A549 treated with DMSO at 1 μM for 4 hours (cell line): ENCODE results near the gene PRPH. TPM values are rescaled to one million over a fixed set of nuclear protein-coding genes. Genes with fewer than 3 reads are reported as not detected.

Experiments
- total RNA-seq: library from RNA; stranded (reverse); fragments of 200-300 nt; extraction: Qiagen RNA extraction; gene quantifications from 5 replicates; pipeline ENCODE4 v1.2.3, GENCODE V29; 2022; ENCODE audit warnings: low read depth

PRPH gene
- 0.52 to 1.2 TPM (median 0.83 TPM) in 5 replicates for total RNA-seq

DNA sequence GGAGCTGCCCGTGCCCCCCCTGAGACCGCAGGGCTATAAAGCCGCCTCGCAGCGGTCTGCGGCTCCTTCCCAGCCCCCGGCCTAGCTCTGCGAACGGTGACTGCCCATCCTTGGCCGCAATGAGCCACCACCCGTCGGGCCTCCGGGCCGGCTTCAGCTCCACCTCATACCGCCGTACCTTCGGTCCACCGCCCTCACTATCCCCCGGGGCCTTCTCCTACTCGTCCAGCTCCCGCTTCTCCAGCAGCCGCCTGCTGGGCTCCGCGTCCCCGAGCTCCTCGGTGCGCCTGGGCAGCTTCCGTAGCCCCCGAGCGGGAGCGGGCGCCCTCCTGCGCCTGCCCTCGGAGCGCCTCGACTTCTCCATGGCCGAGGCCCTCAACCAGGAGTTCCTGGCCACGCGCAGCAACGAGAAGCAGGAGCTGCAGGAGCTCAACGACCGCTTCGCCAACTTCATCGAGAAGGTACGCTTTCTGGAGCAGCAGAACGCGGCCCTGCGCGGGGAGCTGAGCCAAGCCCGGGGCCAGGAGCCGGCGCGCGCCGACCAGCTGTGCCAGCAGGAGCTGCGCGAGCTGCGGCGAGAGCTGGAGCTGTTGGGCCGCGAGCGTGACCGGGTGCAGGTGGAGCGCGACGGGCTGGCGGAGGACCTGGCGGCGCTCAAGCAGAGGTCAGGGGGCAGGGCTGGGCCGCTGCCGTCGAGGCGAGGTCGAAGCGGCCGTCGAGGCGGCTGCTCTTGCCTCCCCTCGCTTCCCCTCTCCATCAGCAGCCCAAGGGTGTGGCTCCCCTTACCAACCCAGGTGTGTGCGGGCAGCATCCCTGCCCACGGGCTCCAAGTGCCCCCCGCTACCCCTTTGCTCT is at the start of gene PRPH:
TSS of gene PRPH (plus strand) at position 66 of the 855 bp plus-strand sequence. CDS start at position 120, 54 bp downstream.

DNA sequence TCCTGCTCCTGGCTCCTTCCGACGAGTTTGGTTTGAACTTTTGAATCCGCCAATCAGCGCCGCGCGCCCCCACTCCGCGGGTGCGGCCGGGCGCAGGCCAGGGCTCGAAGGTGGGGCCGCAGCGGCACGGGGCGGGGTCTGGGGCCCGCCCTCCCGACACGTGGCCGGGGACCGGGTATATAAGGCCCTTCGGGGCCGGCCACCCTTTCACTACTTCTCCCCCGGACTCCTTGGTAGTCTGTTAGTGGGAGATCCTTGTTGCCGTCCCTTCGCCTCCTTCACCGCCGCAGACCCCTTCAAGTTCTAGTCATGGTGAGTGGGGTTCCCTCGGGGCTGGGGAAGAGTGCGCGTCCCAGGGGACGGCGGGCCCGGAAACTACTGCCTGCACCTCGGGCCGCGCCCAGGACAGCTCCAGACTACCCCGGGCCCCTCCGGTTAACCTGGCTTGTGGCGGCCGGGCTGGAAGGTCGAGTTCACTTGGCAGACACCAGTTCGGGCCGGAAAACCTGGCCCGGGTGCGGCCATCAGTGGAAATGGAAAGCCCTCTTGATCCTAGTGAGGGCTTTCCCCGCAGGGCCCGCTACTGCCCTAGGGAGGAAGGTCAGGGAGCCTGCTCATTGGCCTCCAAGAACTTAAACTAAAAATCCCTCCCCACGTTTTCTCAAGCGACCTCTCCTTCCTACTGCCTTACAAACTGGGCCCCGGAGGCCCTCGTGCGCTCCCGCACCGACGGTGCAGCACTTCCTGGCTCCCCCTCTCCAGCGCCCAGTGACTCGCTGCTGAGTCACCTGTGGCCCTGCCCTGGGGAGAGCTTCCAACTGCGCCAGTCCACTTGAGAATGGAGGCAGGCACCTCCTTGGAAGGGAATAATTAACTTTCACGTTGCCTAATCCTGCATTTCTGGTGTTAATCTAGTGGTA is 29.8 kb upstream of the PRPH start, which contains the start of gene TUBA1C:
TSS of gene TUBA1C (plus strand) at position 210 of the 920 bp plus-strand sequence. CDS start at position 310, 100 bp downstream.

DNA sequence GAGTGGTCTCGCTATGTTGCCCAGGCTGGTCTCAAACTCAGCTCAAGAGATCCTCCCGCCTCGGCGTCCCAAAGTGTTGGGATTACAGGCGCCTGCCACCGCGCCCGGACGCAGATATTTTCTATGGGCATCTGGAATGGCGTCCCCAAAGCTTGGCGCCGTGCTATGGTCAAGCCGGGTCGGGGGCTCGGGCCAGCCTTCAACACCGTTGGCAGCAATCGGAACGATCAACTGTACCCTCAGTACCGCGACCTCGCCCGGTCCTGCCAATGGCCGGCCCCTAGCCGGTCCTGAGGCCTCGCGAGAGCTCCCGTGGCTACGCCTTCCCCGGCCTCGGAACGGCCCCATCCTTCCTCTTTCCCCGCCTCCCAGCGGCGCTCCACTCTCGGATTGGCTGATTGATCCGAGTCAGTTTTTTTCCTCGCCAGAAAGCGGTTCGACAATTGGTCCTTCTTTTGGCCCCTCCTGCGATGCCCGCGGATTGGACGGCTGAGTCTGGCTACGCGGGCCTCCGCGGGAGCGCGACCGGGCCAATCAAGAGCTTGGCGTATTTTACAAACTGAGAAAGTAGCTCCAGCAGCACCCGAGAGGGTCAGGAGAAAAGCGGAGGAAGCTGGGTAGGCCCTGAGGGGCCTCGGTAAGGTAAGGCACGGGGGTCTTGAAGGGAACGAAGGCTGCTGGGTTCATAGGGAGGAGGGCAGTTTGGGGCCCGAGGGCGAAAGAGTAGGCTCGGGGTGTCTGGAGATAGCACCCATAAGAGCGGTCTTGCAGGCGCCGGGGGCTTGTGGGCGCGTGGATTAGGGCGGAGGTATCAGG is 28.0 kb downstream of the PRPH start, which contains the start of gene TROAP:
TSS of gene TROAP (plus strand) at position 548 of the 816 bp plus-strand sequence. CDS start 354 bp downstream, outside the sequence.

DNA sequence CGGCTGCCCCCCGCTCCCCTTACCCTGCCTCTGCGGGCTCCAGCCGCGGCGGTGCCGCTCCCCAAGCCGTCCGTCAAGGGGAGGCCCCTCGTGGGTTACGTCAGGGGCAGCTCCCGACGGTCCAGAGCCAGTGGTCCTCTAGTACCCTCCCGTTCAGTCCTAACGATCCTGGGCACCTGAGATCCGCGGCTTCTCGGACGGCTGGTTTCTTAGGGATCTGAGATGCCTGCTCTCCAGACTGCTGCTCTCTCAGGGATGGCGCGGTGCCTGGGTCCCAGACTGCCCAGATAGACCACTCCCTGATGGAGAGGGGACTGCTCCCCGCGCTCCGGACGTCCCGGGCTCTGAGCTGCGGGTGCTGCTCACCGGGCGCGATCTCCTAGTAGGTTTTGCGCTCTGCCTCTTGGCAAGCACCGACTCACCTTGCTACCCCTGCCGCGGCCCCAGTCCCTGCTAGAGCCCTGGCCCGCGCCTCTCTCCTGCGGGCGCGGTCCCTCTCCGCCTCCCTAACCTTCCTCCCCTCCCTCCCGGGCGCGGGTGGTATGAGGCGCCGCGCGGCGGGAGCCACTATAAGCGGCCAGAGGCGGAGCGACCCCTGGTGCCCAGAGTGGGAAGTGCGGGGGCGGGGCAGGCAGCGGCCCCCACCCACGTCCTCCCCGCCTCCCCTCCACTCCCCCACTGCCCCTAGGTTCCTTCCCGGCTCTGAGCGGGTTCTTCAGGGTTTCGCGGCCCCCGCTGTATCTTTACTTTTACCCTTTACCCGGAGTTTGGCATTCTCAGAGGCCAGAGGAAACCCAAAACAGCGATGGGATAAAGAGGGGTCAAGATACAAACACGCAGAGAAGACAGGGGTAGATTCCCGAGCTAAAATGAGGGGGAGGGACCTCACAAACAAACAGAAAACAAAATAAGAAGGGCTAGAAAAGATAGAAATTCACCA is 42.0 kb downstream of the PRPH start, which contains the start of gene C1QL4:
TSS of gene C1QL4 (minus strand) at position 544 of the 940 bp plus-strand sequence. CDS start 711 bp downstream, outside the sequence.

DNA sequence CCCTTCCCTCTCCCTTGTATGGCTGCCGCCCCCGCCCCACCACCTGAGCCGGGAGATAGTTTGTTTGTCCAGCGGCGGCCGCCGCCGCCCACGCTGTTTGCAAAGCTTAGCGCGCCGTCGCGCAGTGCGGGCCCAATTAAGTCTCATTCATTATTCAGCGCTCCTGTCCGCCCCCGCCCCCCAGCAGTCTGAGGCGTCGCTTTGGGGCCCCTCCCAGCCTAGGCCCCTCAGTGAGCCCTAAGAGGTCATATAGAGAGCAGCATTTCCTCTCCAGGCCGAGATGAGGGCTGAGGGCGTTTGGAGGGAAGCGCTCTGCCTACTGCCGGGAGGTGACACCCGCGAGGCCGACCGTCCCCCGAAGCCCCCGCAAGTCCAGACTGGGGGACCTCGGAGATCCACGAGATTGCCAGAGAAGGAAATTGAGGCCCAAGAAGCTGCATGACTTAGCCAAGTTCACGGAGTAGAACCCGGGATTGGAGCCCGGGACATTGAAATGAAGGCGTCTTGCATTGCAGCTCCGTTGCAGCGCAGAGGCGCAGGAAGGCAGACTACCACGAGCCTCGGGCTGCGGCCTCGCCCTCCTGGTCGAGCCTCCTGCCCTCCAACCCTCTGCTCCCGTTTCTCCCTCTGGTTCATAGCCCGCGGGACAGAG is 51.8 kb downstream of the PRPH start, which contains the start of gene DNAJC22:
TSS of gene DNAJC22 (plus strand) at position 230 of the 652 bp plus-strand sequence. CDS start 1,985 bp downstream, outside the sequence.

Other genes with a start within 250 kb of the PRPH start
- gene KMT2D, start 234.4 kb upstream of the PRPH start, total RNA-seq = 40.0 to 46.7 TPM (median 41.6 TPM) in 5 replicates
- 3.9 to 6.4 TPM (median 5.7 TPM) in 5 replicates for gene RHEBL1, start 225.2 kb upstream of the PRPH start, total RNA-seq
- 0.02 TPM in 2 of 5 replicates, not detected in the others for gene DHH, start 200.3 kb upstream of the PRPH start, total RNA-seq
- 13.0 to 18.6 TPM (median 17.5 TPM) in 5 replicates for gene LMBR1L, start 184.3 kb upstream of the PRPH start, total RNA-seq
- 2,295 to 2,611 TPM (median 2,449 TPM) in 5 replicates for gene TUBA1B, start 163.8 kb upstream of the PRPH start, total RNA-seq
- gene TUBA1A, start 106.1 kb upstream of the PRPH start, total RNA-seq = 167 to 207 TPM (median 191 TPM) in 5 replicates
- 1,753 to 2,247 TPM (median 1,843 TPM) in 5 replicates for gene TUBA1C, start 30.1 kb upstream of the PRPH start, total RNA-seq
- gene TROAP, start 28.1 kb downstream of the PRPH start, total RNA-seq = 81.0 to 101 TPM (median 83.0 TPM) in 5 replicates
- 4.4 to 6.0 TPM (median 4.8 TPM) in 5 replicates for gene C1QL4, start 42.0 kb downstream of the PRPH start, total RNA-seq
- gene DNAJC22, start 51.7 kb downstream of the PRPH start, total RNA-seq = 20.5 to 25.1 TPM (median 23.7 TPM) in 5 replicates
- gene SPATS2, start 72.3 kb downstream of the PRPH start, total RNA-seq = 31.2 to 37.2 TPM (median 37.1 TPM) in 5 replicates
- 2.6 to 3.3 TPM (median 3.0 TPM) in 5 replicates for gene KCNH3, start 243.9 kb downstream of the PRPH start, total RNA-seq